HG02840 (cell line): ENCODE results near the gene STARD3NL.
"Not testable (repeated sequence)": the region's sequence is repeated elsewhere in the genome, so short reads cannot be mapped to it uniquely, and the experiment has no call there.

Experiments
- ATAC-seq: cut with Tn5 transposase; IDR thresholded peaks from one replicate; pipeline ENCODE4 v1.9.1; 2021; ENCODE audit warnings: mild to moderate bottlenecking, moderate library complexity, moderate number of reproducible peaks; ENCODE audit not compliant: unreplicated experiment, low FRiP score

STARD3NL gene

DNA sequence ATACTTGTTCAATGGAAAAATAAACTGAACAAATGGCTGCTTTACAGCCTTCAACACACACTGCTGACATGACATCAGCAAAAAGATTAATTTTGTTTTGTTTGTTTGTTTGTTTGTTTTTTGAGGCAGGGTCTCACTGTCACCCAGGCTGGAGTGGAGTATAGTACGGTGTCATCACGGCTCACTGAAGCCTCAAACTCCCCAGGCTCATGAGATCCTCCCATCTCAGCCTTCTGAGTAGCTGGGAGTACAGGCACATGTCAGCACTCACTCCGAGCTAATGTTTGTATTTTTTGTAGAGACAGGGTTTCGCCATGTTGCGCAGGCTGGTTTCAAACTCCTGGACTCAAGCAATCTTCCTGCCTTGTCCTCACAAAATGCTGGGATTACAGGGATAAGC is 84.5 kb downstream of the STARD3NL start:
- ATAC-seq: no peak

DNA sequence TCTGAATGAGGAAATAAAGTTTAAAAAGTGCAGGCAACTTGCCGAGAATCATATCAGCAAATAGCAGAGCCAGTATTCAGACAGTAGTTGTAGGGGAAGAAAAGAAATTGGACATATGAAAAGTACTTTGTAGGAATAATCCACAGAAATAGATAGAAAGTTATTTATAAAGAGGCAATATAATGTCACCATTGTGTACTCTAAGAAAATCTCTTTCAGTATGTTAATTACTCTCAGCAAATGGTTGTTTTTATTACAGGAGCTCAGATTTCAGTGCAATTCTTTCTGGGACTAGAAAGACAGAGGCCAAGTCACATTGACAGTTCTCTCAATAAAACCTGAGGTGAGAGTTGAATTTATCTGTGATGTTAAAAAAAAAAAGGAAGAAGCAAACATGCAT is 85.2 kb downstream of the STARD3NL start:
- not testable (repeated sequence) for ATAC-seq

DNA sequence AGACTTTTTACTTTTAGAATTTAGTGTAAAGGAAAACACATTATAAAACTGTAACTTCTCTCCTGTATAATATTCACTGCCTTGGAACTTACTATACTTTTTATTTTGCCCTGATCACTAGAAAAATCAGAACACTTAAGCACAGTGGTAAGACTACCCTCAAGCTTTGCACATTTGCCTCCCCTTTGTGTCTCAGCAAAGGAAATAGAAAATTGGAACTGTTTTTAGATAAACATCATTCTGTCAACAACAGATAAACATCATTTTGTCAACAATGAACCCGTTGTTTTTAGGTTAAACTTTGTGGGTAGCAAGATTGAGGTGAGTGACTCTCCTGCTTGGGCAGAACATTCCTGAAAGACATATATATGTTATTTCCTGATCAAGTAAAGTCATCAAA is 86.6 kb downstream of the STARD3NL start:
- not testable (repeated sequence) for ATAC-seq

DNA sequence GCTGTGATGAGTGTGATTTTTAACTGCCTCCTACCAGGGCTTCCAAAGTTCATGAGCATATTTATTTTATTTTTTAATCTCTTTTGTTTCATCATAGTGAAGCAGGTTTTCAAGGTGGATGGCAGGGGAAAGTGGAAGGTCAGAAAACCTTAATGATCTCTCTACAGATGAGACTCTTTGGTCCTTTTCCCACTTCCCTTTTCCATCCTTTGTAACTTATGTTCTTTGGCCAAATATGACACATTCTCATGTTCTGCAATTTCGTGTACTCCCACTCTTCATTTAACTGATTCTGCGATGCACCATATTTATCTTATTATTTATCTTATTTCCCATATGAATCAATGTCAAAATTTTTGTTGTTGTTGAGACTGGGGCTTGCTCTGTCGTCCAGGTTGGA is 87.9 kb downstream of the STARD3NL start:
- ATAC-seq: not testable (repeated sequence)

DNA sequence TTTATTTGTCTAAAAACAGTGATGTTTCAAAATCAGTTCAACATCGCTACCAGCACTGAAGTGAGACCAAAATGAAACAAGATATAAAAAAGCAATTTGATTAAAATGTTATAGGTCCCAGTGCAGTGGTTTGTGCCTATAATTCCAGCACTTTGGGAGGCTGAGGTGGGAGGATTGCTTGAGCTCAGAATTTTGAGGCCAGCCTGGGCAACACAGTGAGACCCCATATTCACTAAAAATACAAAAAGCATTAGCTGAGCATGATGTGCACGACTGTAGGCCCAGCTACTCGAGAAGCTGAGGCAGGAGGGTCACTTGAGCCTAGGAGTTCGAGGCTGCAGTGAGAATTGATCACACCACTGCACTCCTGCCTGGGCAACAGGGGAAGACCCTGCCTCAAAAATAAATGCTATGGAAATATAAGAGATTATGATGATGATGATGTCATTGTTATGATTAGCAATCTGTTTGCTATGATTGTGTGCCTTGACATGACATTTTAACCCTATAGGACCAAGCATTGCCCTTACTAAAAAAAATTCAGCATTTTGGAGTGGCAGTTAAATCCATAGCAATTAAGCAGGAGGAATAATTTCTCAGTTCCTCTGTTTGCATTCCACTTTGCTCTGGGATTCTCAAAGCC is 91.8 kb downstream of the STARD3NL start:
- not testable (repeated sequence) for ATAC-seq

DNA sequence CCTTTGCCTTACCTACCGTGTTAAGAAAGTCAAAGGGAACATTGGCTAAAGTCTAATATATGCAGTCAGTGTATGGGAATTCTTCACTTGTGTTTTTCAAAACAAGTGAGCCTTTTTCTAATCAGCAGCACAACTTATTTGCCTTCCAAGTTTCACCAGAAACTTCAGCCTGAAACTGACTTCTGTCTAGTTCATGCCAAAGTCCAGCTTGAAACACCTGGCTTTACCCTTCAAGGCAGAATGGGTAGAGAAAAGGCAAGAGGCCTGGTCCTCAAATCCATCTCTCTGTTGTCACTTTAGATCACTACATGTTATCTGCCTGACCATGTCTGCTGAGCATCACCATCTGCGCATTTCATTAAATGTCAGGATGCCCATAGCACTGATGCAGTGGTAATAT is 92.4 kb downstream of the STARD3NL start:
- not testable (repeated sequence) for ATAC-seq

DNA sequence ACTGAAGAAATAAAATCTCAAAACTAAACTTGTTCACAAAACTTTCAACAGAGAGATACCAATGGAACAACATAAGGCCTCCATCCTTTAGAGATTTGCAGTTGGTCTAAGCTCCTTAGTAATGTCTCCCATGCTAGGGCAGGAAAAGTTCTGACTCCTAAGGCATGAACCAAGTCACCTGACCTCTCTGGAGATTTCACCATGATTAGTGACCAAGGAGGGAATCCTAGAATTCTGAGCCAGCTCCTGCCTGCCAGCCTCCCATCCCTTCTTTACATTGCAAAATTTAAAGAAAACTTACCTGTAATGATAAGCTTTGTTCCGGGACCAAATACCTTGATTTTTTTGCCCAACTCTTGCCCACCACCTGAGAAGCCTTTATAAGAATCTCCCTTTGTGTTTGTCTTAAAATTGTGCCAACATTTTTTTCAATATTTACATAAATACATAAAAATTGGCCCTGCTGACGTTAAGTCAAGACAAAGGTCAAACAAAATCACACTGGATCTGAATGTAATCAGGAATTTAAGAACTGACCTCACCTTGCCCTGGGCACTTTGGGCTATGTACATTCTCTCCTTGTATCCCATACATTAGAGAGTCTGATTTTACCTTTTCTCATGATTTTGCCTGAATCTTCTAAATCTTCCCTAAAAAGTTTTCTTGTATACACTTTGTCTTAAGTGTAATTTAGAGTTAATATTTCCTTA is 95.4 kb downstream of the STARD3NL start, which contains the start of gene TARP:
TARP (minus strand) TSS at position 351 of the 710 bp plus-strand sequence.
- no peak for ATAC-seq

DNA sequence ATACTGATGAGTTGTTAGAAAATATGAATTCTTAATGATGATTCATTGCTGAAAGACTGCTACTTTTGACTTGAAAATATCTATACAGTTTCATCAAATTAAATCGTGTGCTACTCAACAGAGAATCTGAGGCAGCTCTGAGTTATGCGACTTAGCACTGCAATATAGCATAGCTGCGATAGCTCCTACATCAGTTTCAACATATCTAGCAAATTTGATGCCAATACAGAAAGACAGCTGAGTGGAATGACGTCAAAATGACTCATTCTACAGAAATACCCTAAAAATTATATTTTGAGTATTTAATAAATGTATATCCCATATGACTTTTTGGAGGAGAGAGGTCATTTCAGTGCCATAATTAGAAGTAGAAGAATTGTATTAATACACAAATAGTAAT is 96.4 kb downstream of the STARD3NL start:
- no peak for ATAC-seq

DNA sequence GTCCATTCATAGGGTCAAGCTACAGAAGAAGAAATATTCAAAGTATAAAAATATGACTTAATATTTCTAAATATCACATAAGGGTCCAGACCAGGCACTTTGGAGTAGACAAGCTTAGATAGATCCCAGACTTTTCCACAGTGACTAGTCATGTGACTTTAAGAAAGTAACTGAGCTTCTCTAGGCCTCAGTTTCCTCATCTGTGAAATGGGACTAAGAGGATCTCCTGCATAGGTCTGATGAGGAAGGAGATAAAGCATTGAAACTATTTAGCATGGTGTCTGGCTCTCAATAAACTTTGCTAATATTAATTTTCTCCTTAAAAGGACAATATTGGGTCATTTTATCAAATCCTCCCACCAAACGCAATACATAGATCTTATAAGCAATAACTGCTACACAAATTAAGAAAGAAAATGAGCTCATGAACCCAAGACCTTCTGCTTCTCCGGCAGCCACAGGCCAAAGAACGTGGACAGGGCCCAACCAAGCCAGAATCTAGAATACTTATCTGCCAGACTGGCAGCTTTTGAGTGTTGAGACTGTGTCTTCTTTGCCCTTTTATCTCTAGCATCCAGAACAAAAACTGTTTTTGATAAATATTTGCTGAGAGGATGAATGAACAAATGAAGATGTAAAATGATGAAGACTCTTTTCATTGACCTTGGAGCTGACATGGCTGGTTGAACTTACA is 97.0 kb downstream of the STARD3NL start:
- ATAC-seq: no peak

DNA sequence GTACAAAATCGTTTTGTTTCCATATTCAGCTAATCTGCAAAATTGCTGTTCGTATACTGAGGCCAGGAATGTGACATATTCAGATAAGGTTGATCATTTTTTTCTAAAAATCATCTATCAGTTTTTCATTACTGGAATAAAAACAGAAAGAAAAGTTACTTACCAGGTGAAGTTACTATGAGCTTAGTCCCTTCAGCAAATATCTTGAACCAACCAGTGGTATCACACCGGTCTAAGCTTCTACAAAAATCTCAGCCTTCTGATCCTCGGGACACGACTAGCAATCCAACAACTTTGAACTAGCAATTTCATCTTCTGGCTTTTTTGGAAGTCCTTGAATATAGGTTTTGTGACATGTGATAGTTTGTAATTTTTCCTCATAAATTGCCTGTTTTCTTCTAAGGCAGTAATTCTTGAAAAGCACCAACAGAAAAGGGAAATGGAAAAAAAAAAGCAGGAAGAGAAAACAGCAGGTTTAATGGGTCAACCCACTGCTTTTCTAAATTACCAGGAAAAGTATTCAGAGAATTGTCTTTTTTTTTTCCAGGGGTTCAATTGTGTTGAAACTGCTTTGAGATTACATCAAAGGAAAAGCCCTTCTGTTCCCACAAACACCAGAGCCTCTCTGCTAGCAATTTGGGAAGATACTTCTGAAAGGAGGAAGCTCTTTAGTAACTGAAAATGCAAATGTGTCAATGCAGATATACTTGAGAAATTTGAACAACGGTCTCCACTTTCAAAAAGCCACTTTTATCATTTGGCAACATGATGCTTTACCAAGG is 98.2 kb downstream of the STARD3NL start:
- ATAC-seq: no peak

DNA sequence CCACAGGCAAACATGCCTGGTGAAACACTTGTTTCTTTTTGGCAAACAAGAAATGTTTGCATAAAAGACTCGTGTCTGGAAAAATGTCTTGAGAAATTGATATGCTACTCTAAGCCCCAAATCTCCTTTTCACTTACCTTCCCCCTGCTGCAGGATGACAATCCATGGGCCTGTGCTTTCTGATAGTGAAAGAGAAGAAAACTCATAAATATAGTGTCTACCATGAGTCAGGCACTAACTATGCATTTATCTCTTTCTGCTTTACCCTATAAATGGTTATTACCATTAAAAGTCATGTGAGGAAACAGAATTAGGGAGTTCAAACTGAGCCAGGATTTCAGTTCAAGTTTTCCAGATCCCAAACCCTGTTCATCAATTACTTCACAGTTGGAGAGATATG is 102.0 kb downstream of the STARD3NL start:
- ATAC-seq: no peak
